ENCODE measurements around the gene HTT. TPM values are rescaled to one million over a fixed set of nuclear protein-coding genes. Genes with fewer than 3 reads are reported as not detected.

The HTT gene
- total and polyA plus RNA-seq, 4 donors = 5.1 to 82.7 (median 41.1) TPM

- DNase-seq (peak in 1 of 2 donors; percentile 30), ATAC-seq (ENCODE audit: low FRiP score) (no peak)
- Histone ChIP-seq H3K4me3 (ENCODE audit: low read length in 2 of 2) (no peak overlapping the region), H3K27ac (ENCODE audit: low read depth in 1 of 2, low read length in 2 of 2) (no peak overlapping the region), H3K9me3 (ENCODE audit: control insufficient read depth, low read length) (no peaks in the 10 kb centered on the region), H3K4me1 (ENCODE audit: control insufficient read depth in 1 of 2, insufficient read depth in 2 of 2, low read length in 2 of 2) (no peaks in the 10 kb centered on the region), H3K27me3 (ENCODE audit: control insufficient read depth in 1 of 2, insufficient read depth in 2 of 2, low read length in 1 of 2) (no peaks in the 10 kb centered on the region), H3K36me3 (ENCODE audit: control insufficient read depth in 1 of 2, insufficient read depth in 2 of 2, low read length in 1 of 2) (peaks cover 0 to 7% of the 10 kb centered on the region in 2 donors)
- WGBS, 2 donors = 93 to 94% methylated on average over 12 of the region's 12 CpGs
- intact Hi-C loops (cut with DNase I) = no loop called here
These were observed 118.3 kb downstream of the HTT start for GRCh38 chr4:3192827-3193226.

GRCh38 chr4:3193531-3194203 lies 119.2 kb downstream of the HTT start:
- Histone ChIP-seq H3K4me1 (ENCODE audit: control insufficient read depth in 1 of 2, insufficient read depth in 2 of 2, low read length in 2 of 2) (no peaks in the 10 kb centered on the region), H3K4me3 (ENCODE audit: low read length in 2 of 2) (no peak overlapping the region), H3K27me3 (ENCODE audit: control insufficient read depth in 1 of 2, insufficient read depth in 2 of 2, low read length in 1 of 2) (no peaks in the 10 kb centered on the region), H3K36me3 (ENCODE audit: control insufficient read depth in 1 of 2, insufficient read depth in 2 of 2, low read length in 1 of 2) (peaks cover 0 to 5% of the 10 kb centered on the region in 2 donors), H3K27ac (ENCODE audit: low read depth in 1 of 2, low read length in 2 of 2) (no peak overlapping the region), H3K9me3 (ENCODE audit: control insufficient read depth, low read length) (no peaks in the 10 kb centered on the region)
- ATAC-seq (ENCODE audit: low FRiP score) (no peak), DNase-seq (no peak)
- WGBS, 2 donors = 70 to 73% methylated on average over 6 of the region's 6 CpGs
- intact Hi-C loops (cut with DNase I) = no loop called here

GRCh38 chr4:3196670-3197359 lies 122.3 kb downstream of the HTT start:
- ATAC-seq (ENCODE audit: low FRiP score) = no peak
- no peak overlapping the region for H3K27ac ChIP-seq (ENCODE audit: low read depth in 1 of 2, low read length in 2 of 2)
- H3K4me1 ChIP-seq (ENCODE audit: control insufficient read depth in 1 of 2, insufficient read depth in 2 of 2, low read length in 2 of 2) = no peaks in the 10 kb centered on the region
- H3K36me3 ChIP-seq (ENCODE audit: control insufficient read depth in 1 of 2, insufficient read depth in 2 of 2, low read length in 1 of 2) = peaks cover 0 to 5% of the 10 kb centered on the region in 2 donors
- no peak overlapping the region for H3K4me3 ChIP-seq (ENCODE audit: low read length in 2 of 2)
- 86 to 94% methylated on average over 7 of the region's 7 CpGs for WGBS, 2 donors
- no peaks in the 10 kb centered on the region for H3K27me3 ChIP-seq (ENCODE audit: control insufficient read depth in 1 of 2, insufficient read depth in 2 of 2, low read length in 1 of 2)
- intact Hi-C loops (cut with DNase I) = no loop called here
- DNase-seq = no peak
- H3K9me3 ChIP-seq (ENCODE audit: control insufficient read depth, low read length) = no peaks in the 10 kb centered on the region

GRCh38 chr4:3197366-3198105 lies 123.1 kb downstream of the HTT start:
- Histone ChIP-seq H3K4me1 (ENCODE audit: control insufficient read depth in 1 of 2, insufficient read depth in 2 of 2, low read length in 2 of 2) (no peaks in the 10 kb centered on the region), H3K4me3 (ENCODE audit: low read length in 2 of 2) (no peak overlapping the region), H3K27ac (ENCODE audit: low read depth in 1 of 2, low read length in 2 of 2) (no peak overlapping the region), H3K36me3 (ENCODE audit: control insufficient read depth in 1 of 2, insufficient read depth in 2 of 2, low read length in 1 of 2) (peaks cover 0 to 5% of the 10 kb centered on the region in 2 donors), H3K9me3 (ENCODE audit: control insufficient read depth, low read length) (no peaks in the 10 kb centered on the region), H3K27me3 (ENCODE audit: control insufficient read depth in 1 of 2, insufficient read depth in 2 of 2, low read length in 1 of 2) (no peaks in the 10 kb centered on the region)
- intact Hi-C loops (cut with DNase I) = no loop called here
- 93 to 95% methylated on average over 9 of the region's 9 CpGs for WGBS, 2 donors
- ATAC-seq (ENCODE audit: low FRiP score) = no peak
- DNase-seq = peak in 1 of 2 donors; percentile 26

GRCh38 chr4:3198906-3199305 lies 124.4 kb downstream of the HTT start:
- Histone ChIP-seq H3K4me3 (ENCODE audit: low read length in 2 of 2) (no peak overlapping the region), H3K36me3 (ENCODE audit: control insufficient read depth in 1 of 2, insufficient read depth in 2 of 2, low read length in 1 of 2) (peaks cover 0 to 5% of the 10 kb centered on the region in 2 donors), H3K9me3 (ENCODE audit: control insufficient read depth, low read length) (no peaks in the 10 kb centered on the region), H3K27ac (ENCODE audit: low read depth in 1 of 2, low read length in 2 of 2) (no peak overlapping the region), H3K27me3 (ENCODE audit: control insufficient read depth in 1 of 2, insufficient read depth in 2 of 2, low read length in 1 of 2) (no peaks in the 10 kb centered on the region), H3K4me1 (ENCODE audit: control insufficient read depth in 1 of 2, insufficient read depth in 2 of 2, low read length in 2 of 2) (no peaks in the 10 kb centered on the region)
- intact Hi-C loops (cut with DNase I) = no loop called here
- WGBS, 2 donors = 97% methylated on average over 12 of the region's 12 CpGs
- DNase-seq = peak in 1 of 2 donors; percentile 61
- no peak for ATAC-seq (ENCODE audit: low FRiP score)

- DNase-seq (peak in 1 of 2 donors; percentile 76), ATAC-seq (ENCODE audit: low FRiP score) (peak; percentile 55)
- no peaks in the 10 kb centered on the region for H3K27me3 ChIP-seq (ENCODE audit: control insufficient read depth in 1 of 2, insufficient read depth in 2 of 2, low read length in 1 of 2)
- intact Hi-C loops (cut with DNase I) = no loop called here
- no peaks in the 10 kb centered on the region for H3K9me3 ChIP-seq (ENCODE audit: control insufficient read depth, low read length)
- no peak overlapping the region for H3K27ac ChIP-seq (ENCODE audit: low read depth in 1 of 2, low read length in 2 of 2)
- 92 to 94% methylated on average over 17 of the region's 17 CpGs for WGBS, 2 donors
- no peak overlapping the region for H3K4me3 ChIP-seq (ENCODE audit: low read length in 2 of 2)
- H3K4me1 ChIP-seq (ENCODE audit: control insufficient read depth in 1 of 2, insufficient read depth in 2 of 2, low read length in 2 of 2) = no peaks in the 10 kb centered on the region
- peaks cover 0 to 3% of the 10 kb centered on the region in 2 donors for H3K36me3 ChIP-seq (ENCODE audit: control insufficient read depth in 1 of 2, insufficient read depth in 2 of 2, low read length in 1 of 2)
These were observed 125.4 kb downstream of the HTT start for GRCh38 chr4:3199653-3200422.

- DNase-seq = peak in 1 of 2 donors; percentile 40
- H3K36me3 ChIP-seq (ENCODE audit: control insufficient read depth in 1 of 2, insufficient read depth in 2 of 2, low read length in 1 of 2) = peaks cover 0 to 3% of the 10 kb centered on the region in 2 donors
- intact Hi-C loops (cut with DNase I) = no loop called here
These were observed 126.1 kb downstream of the HTT start for GRCh38 chr4:3200423-3201090.

More at GRCh38 chr4:3200423-3201090, 126.1 kb downstream of the HTT start:
- Histone ChIP-seq H3K4me1 (ENCODE audit: control insufficient read depth in 1 of 2, insufficient read depth in 2 of 2, low read length in 2 of 2) (no peaks in the 10 kb centered on the region), H3K4me3 (ENCODE audit: low read length in 2 of 2) (no peak overlapping the region), H3K27ac (ENCODE audit: low read depth in 1 of 2, low read length in 2 of 2) (no peak overlapping the region), H3K27me3 (ENCODE audit: control insufficient read depth in 1 of 2, insufficient read depth in 2 of 2, low read length in 1 of 2) (no peaks in the 10 kb centered on the region), H3K9me3 (ENCODE audit: control insufficient read depth, low read length) (no peaks in the 10 kb centered on the region)
- WGBS, 2 donors = 90 to 92% methylated on average over 8 of the region's 8 CpGs
- ATAC-seq (ENCODE audit: low FRiP score) = no peak

All from aorta (tissue), 5 donors.